ENCODE results near the gene HAUS1.

HAUS1 gene

DNA sequence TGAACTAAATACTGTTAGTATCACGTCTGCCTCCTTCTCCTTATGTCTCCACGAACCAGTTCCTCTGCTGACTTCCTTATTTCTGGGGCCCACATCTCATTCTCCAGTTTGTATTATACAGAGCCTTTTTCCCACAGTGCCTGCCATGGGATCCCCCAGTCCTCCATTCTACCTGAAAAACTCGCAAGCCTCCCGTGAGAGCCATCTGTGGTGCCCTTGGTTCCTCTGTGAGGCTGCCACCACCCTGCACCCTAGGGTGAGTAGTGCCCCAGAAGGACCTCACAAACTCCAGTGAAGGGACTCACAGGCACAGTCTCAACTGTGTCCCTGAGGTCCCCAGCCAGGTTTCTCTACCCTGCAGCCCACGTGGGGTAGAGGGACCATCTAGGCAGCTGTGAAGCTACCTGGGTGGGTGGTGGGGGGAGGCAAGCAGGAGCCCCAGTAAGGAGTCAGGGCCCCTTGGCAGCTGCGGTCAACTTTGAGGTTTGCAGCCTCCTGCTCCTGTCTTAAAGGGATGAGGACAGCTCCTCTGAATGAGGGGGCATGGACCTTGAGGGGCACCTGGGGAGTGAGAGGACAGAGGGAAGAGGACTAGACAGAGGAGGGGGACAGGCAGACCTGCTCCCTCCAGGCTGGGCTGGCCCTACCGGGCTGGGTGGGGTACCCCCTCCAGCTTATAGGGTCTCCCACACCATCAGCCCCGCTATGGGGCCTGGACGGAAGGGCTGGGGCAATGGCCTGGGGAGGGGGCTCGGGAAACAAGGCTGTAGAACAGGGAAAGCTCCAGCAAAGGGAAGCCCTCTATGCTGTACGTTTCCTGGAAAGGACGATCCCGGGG lies 33.2 kb upstream of the HAUS1 start:
- TF ChIP-seq, protein P1, sequence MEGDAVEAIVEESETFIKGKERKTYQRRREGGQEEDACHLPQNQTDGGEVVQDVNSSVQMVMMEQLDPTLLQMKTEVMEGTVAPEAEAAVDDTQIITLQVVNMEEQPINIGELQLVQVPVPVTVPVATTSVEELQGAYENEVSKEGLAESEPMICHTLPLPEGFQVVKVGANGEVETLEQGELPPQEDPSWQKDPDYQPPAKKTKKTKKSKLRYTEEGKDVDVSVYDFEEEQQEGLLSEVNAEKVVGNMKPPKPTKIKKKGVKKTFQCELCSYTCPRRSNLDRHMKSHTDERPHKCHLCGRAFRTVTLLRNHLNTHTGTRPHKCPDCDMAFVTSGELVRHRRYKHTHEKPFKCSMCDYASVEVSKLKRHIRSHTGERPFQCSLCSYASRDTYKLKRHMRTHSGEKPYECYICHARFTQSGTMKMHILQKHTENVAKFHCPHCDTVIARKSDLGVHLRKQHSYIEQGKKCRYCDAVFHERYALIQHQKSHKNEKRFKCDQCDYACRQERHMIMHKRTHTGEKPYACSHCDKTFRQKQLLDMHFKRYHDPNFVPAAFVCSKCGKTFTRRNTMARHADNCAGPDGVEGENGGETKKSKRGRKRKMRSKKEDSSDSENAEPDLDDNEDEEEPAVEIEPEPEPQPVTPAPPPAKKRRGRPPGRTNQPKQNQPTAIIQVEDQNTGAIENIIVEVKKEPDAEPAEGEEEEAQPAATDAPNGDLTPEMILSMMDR (IDR thresholded peaks at IDR 0.05; ENCODE audit: low read depth, low read length): no peak
- H3K4me3 ChIP-seq (ENCODE audit: low read depth, low read length): peak overlapping the region; percentile 24
- no peak for DNase-seq

DNA sequence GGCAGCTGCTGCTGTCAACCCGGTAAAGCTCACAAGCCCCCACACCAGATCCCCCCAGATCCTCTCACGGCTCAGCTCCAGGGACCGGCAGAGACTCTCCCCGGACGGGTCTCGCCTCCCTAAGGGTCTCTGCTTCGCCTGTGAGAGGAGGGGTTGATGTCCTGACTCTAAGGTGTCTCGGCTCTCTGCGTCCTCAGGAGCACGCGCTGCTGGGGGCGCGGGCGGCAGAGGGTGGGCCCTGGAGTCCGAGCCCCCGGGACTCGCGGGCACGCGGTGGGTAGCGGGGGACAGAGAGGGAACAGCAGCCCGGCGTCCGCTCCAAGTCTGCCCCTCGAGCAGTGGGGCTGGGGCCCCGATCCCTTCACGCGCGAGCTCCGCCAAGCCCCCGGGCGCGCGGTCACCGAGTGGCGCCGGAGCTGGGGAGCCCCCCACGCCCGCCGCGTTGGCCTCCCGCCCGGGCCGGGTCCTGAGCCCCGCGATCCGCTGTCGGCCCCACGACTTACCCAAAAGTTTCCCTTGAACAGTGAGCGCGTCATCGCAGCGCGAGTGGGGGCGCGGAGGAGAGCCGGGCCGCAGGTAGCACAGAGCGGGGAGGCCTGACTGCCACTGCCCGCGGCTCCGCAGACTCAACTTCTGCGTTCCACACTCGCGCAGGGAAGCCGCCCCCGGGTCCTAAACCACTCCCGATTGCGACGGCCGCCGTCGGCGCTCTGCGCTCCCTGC lies 32.4 kb upstream of the HAUS1 start, which contains the start of gene PSTPIP2:
PSTPIP2 (minus strand) TSS at position 608 of the 723 bp plus-strand sequence; CDS start at position 536, 72 bp downstream.
- no peaks in the 10 kb centered on the region for H3K9me3 ChIP-seq
- peak within 1 kb of the TSS; percentile 24 for H3K4me3 ChIP-seq (ENCODE audit: low read depth, low read length)
- TF ChIP-seq, protein P1 (IDR thresholded peaks at IDR 0.05; ENCODE audit: low read depth, low read length): no peak
- H3K27me3 ChIP-seq: peaks cover 15% of the 10 kb centered on the region
- H3K4me1 ChIP-seq: no peaks in the 10 kb centered on the region
- no peaks in the 10 kb centered on the region for H3K36me3 ChIP-seq
- DNase-seq: peak; percentile 36

More for the DNA sequence above, 33.2 kb upstream of the HAUS1 start:
- Histone ChIP-seq H3K4me1 (no peaks in the 10 kb centered on the region), H3K27me3 (peaks cover 15% of the 10 kb centered on the region), H3K36me3 (no peaks in the 10 kb centered on the region), H3K9me3 (no peaks in the 10 kb centered on the region)

DNA sequence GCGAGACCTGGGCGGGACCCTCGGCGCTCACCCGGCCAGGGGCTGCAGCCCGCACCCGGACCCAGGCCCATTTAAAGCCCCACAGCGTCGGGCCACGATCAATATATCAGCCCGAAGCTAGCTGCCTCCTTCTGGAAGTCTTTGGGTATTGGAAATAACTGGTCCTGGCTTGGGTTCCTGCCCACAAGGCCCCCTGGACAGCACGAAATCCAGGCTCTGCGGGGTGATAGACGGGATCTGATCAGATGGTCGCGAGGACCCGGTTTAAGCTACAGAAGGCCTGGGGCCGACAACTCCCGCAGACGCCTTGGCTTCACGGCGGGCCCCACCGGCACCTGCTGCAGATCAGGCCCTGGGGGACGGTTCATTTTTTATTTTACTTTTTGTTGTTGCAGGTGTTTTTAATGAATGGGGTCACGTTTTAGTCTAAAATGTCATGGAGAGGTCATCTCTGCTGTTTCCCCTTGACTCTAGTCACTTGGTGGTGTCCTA lies 31.8 kb upstream of the HAUS1 start:
- H3K4me3 ChIP-seq (ENCODE audit: low read depth, low read length): peak overlapping the region; percentile 24
- peaks cover 15% of the 10 kb centered on the region for H3K27me3 ChIP-seq
- H3K4me1 ChIP-seq: no peaks in the 10 kb centered on the region
- TF ChIP-seq, protein P1 (IDR thresholded peaks at IDR 0.05; ENCODE audit: low read depth, low read length): no peak
- no peaks in the 10 kb centered on the region for H3K9me3 ChIP-seq
- DNase-seq: no peak
- H3K36me3 ChIP-seq: no peaks in the 10 kb centered on the region

DNA sequence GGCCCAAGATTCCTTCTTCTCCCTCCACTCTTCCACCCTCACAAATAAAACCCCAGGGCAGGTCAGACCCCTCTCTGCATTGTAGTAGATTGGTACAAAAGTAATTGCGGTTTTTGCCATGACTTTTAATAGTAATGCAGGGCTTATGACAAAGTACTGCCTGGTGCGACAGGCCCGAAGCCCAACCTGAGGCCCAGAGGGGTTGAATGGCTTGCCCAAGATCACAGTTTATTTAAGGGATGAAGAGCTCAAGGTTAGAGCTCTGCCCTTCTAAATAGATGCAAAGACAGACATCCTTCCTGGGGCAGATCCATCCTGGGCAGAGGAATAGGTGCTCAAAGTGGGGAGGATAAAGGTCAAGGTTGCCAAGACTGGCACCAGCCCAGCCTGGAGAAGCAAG lies 31.2 kb upstream of the HAUS1 start:
- Histone ChIP-seq H3K4me1 (no peaks in the 10 kb centered on the region), H3K36me3 (peaks cover 2% of the 10 kb centered on the region; the same call in 1 of the 2 replicates), H3K4me3 (ENCODE audit: low read depth, low read length) (no peak overlapping the region), H3K27me3 (peaks cover 15% of the 10 kb centered on the region), H3K9me3 (no peaks in the 10 kb centered on the region)
- TF ChIP-seq, protein P1 (IDR thresholded peaks at IDR 0.05; ENCODE audit: low read depth, low read length): no peak
- no peak for DNase-seq

DNA sequence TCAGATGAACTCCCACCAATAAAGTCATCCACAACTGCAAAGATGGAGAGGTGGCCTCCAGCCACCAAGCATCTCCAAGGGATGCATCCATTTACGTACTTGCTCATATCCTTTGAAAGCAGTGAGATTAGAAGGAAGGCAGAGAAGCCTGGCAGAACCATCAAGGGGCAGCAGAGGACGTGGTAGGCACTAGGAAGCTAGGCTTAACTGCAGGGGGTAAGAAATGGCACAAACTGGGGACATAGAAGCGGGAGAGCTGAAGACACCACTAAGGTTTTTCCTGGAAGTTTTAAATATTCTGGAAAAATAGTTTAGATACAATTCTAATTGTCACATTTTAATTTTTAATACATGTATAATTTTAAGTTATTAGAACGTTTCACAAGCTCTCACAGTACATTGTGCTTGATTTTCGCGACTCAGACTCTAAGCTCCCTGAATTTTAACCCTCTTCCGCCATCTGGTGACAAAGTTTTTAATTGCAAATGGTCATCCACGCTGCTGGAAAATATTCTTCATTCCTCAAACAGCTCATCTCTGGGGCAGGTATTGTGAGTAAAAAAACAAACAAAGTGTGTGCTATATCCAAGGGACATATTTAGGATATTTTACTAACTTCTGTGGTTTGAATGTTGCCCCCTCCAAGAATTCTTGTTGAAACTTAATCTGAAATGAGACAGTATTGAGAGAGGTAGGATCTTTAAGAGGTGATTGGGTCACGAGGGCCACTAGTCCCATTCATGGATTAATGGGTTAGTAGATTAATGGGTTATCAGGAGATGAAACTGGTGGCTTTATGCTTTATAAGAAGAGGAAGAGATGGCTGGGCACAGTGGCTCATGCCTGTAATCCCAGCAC lies 30.5 kb upstream of the HAUS1 start:
- peaks cover 15% of the 10 kb centered on the region for H3K27me3 ChIP-seq
- H3K4me3 ChIP-seq (ENCODE audit: low read depth, low read length): no peak overlapping the region
- TF ChIP-seq, protein P1 (IDR thresholded peaks at IDR 0.05; ENCODE audit: low read depth, low read length): peak; percentile 52

More for the DNA sequence above, 30.5 kb upstream of the HAUS1 start:
- Histone ChIP-seq H3K9me3 (no peaks in the 10 kb centered on the region), H3K36me3 (peaks cover 4% of the 10 kb centered on the region; the same call in 1 of the 2 replicates), H3K4me1 (no peaks in the 10 kb centered on the region)
- DNase-seq: peak; percentile 24

Data from BE2C (cell line).